HG02970 (cell line): ENCODE results near the gene HSPA9.
A peak's percentile ranks its signal among the peaks of the same experiment; 100 is the strongest.

Experiments used
- ATAC-seq: cut with Tn5 transposase; IDR thresholded peaks from one replicate; pipeline ENCODE4 v1.9.1; 2021; ENCODE audit warnings: mild to moderate bottlenecking, moderate library complexity, moderate number of reproducible peaks; ENCODE audit not compliant: unreplicated experiment, low FRiP score

HSPA9 gene

GRCh38 chr5:138575194-138576015 is at the start of gene HSPA9:
Gene HSPA9, minus strand, starts transcription at chr5:138575401. Its CDS starts 83 bp downstream, at chr5:138575318.
- peak; percentile 88 for ATAC-seq

GRCh38 chr5:138623053-138623452 is 47.9 kb upstream of the HSPA9 start:
- no peak for ATAC-seq

GRCh38 chr5:138622051-138622450 is 46.9 kb upstream of the HSPA9 start:
- ATAC-seq: no peak

GRCh38 chr5:138620663-138621224 is 45.5 kb upstream of the HSPA9 start:
- ATAC-seq: no peak

- no peak for ATAC-seq
Observed at GRCh38 chr5:138616508-138616907, 41.3 kb upstream of the HSPA9 start.

- ATAC-seq: no peak
Observed at GRCh38 chr5:138615461-138615860, 40.3 kb upstream of the HSPA9 start.

GRCh38 chr5:138611678-138612218 is 36.5 kb upstream of the HSPA9 start:
- ATAC-seq: no peak

- no peak for ATAC-seq
Observed at GRCh38 chr5:138610918-138611677, 35.9 kb upstream of the HSPA9 start.

GRCh38 chr5:138610415-138610917 is 35.3 kb upstream of the HSPA9 start:
- no peak for ATAC-seq

- no peak for ATAC-seq
Observed at GRCh38 chr5:138606378-138607064, 31.3 kb upstream of the HSPA9 start.

- no peak for ATAC-seq
Observed at GRCh38 chr5:138605254-138605972, 30.2 kb upstream of the HSPA9 start.

GRCh38 chr5:138604176-138604785 is 29.1 kb upstream of the HSPA9 start:
- no peak for ATAC-seq

- no peak for ATAC-seq
Observed at GRCh38 chr5:138603249-138603920, 28.2 kb upstream of the HSPA9 start.

- ATAC-seq: no peak
Observed at GRCh38 chr5:138602371-138603000, 27.3 kb upstream of the HSPA9 start.

- ATAC-seq: no peak
Observed at GRCh38 chr5:138601444-138601843, 26.2 kb upstream of the HSPA9 start.

- no peak for ATAC-seq
Observed at GRCh38 chr5:138600446-138600845, 25.2 kb upstream of the HSPA9 start.

GRCh38 chr5:138597661-138598400 is 22.6 kb upstream of the HSPA9 start:
- ATAC-seq: no peak
